ENCODE results near the gene CDYL2. TPM values are rescaled to one million over a fixed set of nuclear protein-coding genes. Genes with fewer than 3 reads are reported as not detected.
A peak's percentile ranks its signal among the peaks of the same experiment; 100 is the strongest.

CDYL2 gene
- total and polyA plus RNA-seq, 12 donors: 0.59 to 5.3 (median 2.9) TPM

- intact Hi-C loops (cut with DNase I): loop anchor here in 2 of 10 donors (10.0 kb wide), 1 partner anchor 265 kb away; the partner anchor contains the start of gene DYNLRB2 (in 2 of the 2)
- ATAC-seq (no peak), DNase-seq (no peak)
- Histone ChIP-seq H3K27ac (no peak overlapping the region), H3K27me3 (peaks cover 0 to 3% (median 0%) of the 10 kb centered on the region in 7 donors), H3K9me3 (peaks cover 0 to 5% (median 0%) of the 10 kb centered on the region in 11 donors), H3K4me3 (no peak overlapping the region), H3K36me3 (no peaks in the 10 kb centered on the region), H3K4me1 (peaks cover 0 to 24% (median 0%) of the 10 kb centered on the region in 9 donors)
- WGBS, 2 donors: 76 to 77% methylated on average over 2 of the region's 2 CpGs
- TF ChIP-seq CTCF (IDR thresholded peaks at IDR 0.05): no peak
Measured at GRCh38 chr16:80809366-80809765, 5.0 kb upstream of the CDYL2 start.

DNA sequence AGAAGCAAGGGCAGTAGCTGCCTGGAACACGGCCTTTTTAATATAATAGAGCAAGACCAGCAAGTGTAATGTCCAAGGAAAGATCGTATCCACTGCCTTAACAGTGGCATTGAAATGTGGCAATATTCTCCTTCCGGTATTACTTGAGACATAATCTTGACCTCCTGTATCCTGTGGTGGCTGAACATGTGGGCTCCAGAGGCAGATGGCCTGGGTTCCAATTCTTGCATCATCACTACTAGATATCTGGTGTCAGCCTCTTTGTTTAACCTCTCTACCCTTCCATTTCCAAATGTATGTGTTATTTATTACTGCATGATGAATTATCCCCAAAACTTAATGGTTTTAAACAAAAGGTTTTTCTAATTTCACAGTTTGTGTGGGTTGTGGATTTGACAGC, 3.5 kb upstream of the CDYL2 start:
- H3K36me3 ChIP-seq: no peaks in the 10 kb centered on the region
- no peak for TF ChIP-seq CTCF (IDR thresholded peaks at IDR 0.05)
- no peak overlapping the region for H3K4me3 ChIP-seq
- DNase-seq: no peak
- ATAC-seq: no peak
- intact Hi-C loops (cut with DNase I): loop anchor here in 2 of 10 donors (10.0 kb wide), 1 partner anchor 263 kb away; the partner anchor contains the start of gene DYNLRB2 (in 2 of the 2)
- H3K27ac ChIP-seq: peak overlapping the region in 1 of 10 donors; percentile 31
- peaks cover 0 to 3% (median 0%) of the 10 kb centered on the region in 7 donors for H3K27me3 ChIP-seq
- H3K4me1 ChIP-seq: peaks cover 0 to 24% (median 0%) of the 10 kb centered on the region in 9 donors
- no peaks in the 10 kb centered on the region for H3K9me3 ChIP-seq
- WGBS, 2 donors: 88 to 94% methylated on average over 3 of the region's 3 CpGs

GRCh38 chr16:80806927-80807340, 2.5 kb upstream of the CDYL2 start:
- ATAC-seq (peak in 3 of 8 donors; percentile 49 to 77 (median 52)), DNase-seq (no peak)
- Histone ChIP-seq H3K4me1 (peaks cover 0 to 24% (median 0%) of the 10 kb centered on the region in 9 donors), H3K27ac (peak overlapping the region in 1 of 10 donors; percentile 63), H3K36me3 (no peaks in the 10 kb centered on the region), H3K4me3 (no peak overlapping the region), H3K27me3 (peaks cover 0 to 3% (median 0%) of the 10 kb centered on the region in 7 donors), H3K9me3 (no peaks in the 10 kb centered on the region)
- TF ChIP-seq CTCF (IDR thresholded peaks at IDR 0.05): no peak
- intact Hi-C loops (cut with DNase I): loop anchor here in 2 of 10 donors (10.0 kb wide), 1 partner anchor 262 kb away; the partner anchor contains the start of gene DYNLRB2 (in 2 of the 2)
- WGBS, 2 donors: 63 to 73% methylated on average over 5 of the region's 5 CpGs

GRCh38 chr16:80806289-80806688, 1.9 kb upstream of the CDYL2 start:
- Histone ChIP-seq H3K4me1 (peaks cover 0 to 22% (median 0%) of the 10 kb centered on the region in 9 donors), H3K9me3 (no peaks in the 10 kb centered on the region), H3K36me3 (no peaks in the 10 kb centered on the region), H3K4me3 (no peak overlapping the region), H3K27ac (peak overlapping the region in 1 of 10 donors; percentile 63), H3K27me3 (peaks cover 0 to 3% (median 0%) of the 10 kb centered on the region in 7 donors)
- intact Hi-C loops (cut with DNase I): loop anchor here in 2 of 10 donors (10.0 kb wide), 1 partner anchor 261 kb away; the partner anchor contains the start of gene DYNLRB2 (in 2 of the 2)
- no peak for TF ChIP-seq CTCF (IDR thresholded peaks at IDR 0.05)
- ATAC-seq: no peak
- DNase-seq: no peak
- 92 to 93% methylated on average over 1 of the region's 1 CpG for WGBS, 2 donors
